ENCODE data around the gene HTR7.

Gene HTR7

GRCh38 chr10:90804354-90804753 is 53.5 kb downstream of the HTR7 start:
- DNase-seq (ENCODE audit: low read depth) = no peak

GRCh38 chr10:90801608-90802007 is 56.2 kb downstream of the HTR7 start:
- DNase-seq (ENCODE audit: low read depth) = no peak

GRCh38 chr10:90800232-90800796 is 57.5 kb downstream of the HTR7 start:
- DNase-seq (ENCODE audit: low read depth) = no peak

GRCh38 chr10:90799172-90799571 is 58.7 kb downstream of the HTR7 start:
- no peak for DNase-seq (ENCODE audit: low read depth)

DNA sequence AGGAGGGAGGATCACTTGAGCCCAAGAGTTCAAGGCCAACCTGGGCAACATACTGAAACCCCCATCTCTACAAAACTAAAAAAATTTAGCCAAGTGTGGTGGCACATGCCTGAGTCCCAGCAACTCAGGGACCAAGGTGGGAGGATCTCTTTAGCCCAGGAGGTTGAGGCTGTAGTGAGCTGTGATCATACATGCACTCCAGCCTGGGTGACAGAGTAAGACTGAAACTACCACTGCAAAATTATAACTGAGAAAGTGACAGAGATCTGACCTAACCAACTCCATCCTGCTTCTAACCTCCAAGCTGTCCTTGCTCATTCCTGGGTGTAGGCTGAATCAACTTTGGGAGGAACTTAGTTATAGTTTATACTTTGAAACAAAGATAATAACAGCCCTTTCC is 59.4 kb downstream of the HTR7 start:
- DNase-seq (ENCODE audit: low read depth) = no peak

- DNase-seq (ENCODE audit: low read depth) = no peak
Measured at GRCh38 chr10:90790422-90790821, 67.4 kb downstream of the HTR7 start.

DNA sequence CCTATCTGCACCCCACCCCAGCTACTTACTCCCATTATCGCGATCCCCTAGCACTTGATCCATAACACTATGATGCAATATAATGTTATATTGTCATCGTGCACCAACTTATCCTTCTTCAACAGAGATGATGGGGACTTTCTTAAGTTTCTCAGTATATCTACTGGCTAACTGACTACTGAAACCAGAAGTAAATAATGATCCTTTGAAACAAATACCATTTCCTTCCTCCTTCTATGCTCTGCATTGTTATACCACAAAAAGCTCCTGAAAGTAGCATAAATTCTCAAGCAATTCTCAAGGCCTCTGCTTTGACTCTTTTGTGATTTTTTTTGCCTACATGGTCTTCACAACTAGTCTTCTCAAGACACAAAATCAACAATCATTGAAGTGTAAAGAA is 68.9 kb downstream of the HTR7 start:
- DNase-seq (ENCODE audit: low read depth) = no peak

DNA sequence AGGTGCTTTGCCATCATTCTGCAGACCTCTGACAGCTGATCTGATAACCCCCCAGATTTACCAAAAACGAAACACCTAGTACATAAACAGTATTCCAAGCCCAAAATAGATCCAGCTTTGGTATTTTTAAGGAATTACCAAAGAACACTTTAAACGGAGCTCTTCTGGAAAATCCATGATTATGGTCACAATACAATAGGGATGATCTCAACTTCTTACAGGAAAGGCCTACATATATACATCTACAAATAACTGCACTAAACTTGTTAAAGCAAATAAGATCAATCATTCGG is 69.7 kb downstream of the HTR7 start:
- no peak for DNase-seq (ENCODE audit: low read depth)

- DNase-seq (ENCODE audit: low read depth) = peak; percentile 11
Measured at GRCh38 chr10:90787393-90788198, 70.2 kb downstream of the HTR7 start.

DNA sequence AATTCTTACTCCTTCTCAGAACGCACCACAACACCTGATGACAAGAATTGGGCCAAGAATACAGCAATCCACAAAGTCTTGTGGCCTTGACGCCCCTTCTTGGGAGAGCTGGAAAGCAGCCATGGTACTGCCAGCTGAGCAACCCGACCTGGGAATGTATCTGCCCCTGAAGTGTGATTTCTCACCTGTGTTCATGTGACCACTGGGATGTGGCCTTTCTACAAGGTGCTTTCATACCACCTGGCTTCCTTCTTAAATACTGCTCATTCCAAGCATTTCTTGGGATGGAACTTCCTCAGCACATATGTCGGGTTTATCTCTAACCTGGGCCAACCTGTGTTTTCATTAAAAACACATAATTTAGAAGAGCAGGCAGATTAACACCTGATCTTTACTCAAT is 72.1 kb downstream of the HTR7 start:
- DNase-seq (ENCODE audit: low read depth) = no peak

GRCh38 chr10:90784771-90785170 is 73.1 kb downstream of the HTR7 start:
- no peak for DNase-seq (ENCODE audit: low read depth)

DNA sequence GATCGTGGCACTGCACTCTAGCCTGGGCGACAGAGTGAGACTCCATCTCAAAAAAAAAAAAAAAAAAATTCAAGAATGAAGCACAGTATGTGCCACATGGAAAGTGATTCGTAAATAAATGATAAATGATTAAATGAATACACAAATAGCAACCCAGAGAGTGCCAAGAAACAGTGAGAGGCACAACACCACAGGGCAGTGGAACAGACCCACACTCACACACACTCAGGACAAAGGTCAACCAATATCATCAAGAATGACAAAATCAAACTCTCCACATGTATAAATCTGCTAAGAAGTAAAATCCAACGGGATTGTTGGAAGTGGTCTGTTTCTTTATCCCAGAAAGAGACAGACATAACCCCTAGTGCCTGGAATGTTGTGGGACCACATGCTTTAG is 77.4 kb downstream of the HTR7 start:
- no peak for DNase-seq (ENCODE audit: low read depth)

DNA sequence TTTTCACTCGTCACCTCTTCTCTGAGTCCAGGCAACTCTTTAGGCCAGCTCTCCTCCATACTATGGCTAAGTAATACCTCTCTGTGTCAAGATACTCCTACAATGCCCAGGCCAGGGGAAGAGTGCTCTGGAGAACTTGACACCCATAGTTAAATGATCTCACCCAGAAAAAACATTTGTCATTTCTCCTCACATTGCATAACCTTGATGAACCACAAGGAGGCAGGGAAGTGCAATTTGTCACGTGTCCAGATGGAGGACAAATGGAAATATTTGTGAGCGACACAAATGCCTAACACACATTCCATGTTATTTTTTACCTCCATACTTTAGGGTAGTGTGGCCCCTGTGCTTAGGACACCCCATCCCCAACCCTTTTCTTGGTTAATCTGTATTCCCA is 78.3 kb downstream of the HTR7 start:
- peak; percentile 4 for DNase-seq (ENCODE audit: low read depth)

GRCh38 chr10:90777621-90778020 is 80.2 kb downstream of the HTR7 start:
- DNase-seq (ENCODE audit: low read depth) = no peak

DNA sequence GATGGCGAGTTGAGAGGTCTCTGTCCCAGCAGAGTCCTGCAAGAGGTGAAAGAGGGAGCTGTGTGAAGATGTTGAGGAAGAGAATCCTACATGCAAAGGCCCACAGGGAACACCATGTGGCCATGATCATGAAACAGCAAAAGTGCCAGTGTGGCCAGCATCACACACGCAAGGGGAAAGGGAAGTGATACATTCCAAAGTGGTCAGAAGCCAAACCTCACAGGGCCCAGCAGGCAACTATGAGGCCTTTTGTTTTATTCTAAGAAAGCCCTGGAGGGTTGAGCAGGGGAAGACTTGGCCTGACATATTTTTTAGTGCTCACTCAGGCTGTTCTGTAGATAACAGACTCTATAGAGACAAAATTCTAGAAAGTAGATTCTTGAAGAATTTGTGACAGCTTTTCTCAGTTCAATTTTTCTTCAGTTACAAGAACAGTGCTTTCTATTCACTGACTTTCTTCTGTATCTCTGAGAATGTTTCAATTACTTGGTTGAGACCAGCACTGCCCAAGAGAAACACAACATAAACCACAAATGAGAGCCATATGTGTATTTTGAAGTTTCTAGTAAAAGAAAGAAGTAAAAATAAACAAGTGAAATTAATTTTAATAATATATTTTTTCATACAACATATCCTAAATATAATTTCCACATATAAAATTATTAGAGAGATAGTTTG is 82.3 kb downstream of the HTR7 start:
- peak; percentile 11 for DNase-seq (ENCODE audit: low read depth)

- DNase-seq (ENCODE audit: low read depth) = no peak
Measured at GRCh38 chr10:90769946-90770841, 87.6 kb downstream of the HTR7 start.

DNA sequence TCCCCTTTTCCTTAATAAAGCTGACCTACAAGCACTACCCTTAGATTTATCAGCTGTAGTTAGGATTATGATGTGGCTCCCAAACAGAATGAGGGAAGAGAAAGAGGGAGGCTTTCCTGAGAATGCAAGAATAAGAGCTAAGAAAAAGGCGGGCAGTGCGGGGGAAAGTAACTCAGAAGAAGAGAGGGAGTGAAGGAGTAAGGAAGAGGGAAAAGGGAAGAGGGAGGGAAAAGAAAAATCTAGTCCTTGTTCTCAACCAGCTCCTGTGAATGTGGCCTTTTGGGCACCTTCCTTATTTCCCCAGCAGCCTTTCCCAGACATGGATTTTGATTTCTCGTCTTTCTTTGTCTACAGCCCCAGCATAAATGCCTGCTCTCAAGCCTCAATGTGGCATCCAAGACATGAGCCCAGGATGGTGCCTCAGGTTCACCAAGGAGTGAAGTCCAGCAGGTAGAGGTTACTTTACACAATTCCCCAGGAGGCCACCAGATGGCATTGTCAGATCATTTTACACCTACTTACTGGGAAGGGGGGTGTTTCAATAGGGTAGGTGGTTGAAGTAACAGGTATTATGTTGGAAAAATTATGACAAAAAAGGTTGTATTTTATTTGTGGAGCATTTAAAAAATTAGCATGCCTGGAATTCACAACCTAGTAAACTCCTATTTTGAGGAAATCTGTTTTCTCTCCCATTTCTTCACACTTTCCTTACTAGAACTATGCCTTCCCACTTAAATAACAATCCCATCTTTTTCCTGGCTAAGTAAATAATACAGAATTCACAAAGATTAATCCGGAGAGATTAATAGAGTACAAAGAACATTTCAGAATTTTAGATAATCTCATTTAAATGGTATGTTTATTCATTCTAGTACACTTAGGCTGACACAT is 106.5 kb downstream of the HTR7 start:
- DNase-seq (ENCODE audit: low read depth) = no peak

DNA sequence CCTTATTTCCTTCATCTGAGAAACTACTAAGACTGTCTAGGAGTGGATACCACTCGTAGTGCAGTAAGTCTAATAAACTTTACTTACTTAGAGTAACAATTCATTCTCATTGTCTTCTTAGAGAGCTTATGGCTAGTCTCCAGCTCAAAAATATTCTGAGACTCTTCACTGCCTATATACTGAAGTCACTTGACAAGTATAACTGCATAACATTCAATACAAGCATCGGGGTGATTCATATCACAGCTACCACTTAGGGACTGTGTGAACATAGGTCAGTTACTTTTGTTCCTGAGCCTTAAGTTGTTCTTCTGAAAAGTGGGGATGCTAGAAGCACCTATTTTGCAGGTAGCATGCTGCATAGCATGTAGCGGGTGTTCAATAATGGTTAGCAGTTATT is 111.0 kb downstream of the HTR7 start:
- DNase-seq (ENCODE audit: low read depth) = no peak

- no peak for DNase-seq (ENCODE audit: low read depth)
Measured at GRCh38 chr10:90745565-90745964, 112.3 kb downstream of the HTR7 start.

GRCh38 chr10:90743291-90743690 is 114.5 kb downstream of the HTR7 start:
- DNase-seq (ENCODE audit: low read depth) = no peak

DNA sequence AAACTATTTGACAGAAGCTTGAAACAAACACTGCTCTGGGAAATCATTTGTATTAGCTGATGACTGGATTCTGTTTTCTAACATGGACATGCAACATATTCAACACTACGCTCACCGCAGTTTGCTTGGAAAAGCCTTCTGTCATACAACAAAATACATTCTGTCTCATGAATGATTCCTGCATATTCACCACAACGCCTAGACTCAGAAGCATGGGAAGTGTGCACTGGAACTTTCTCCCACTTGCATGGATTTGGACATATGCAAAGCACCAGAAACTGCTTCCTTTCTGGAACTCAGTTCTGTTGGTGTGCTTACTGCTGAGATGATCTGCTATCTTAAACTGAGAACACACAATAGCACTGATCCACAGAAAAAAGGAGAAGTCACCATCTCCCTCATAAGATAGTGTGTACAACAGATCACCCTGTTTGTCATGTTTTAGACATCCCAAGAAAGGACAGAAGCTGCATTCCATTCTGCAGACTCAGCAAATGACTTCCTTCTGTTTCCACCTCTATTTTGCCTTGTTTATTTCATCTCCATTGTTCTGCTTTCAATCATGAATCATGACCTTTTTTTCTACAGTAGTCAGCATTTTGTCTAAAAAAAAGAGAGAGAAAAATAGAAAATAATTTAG is 115.8 kb downstream of the HTR7 start:
- DNase-seq (ENCODE audit: low read depth) = no peak
